GM03348 (cell line): ENCODE data around the gene HDHD5.

ENCODE experiments used
- DNase-seq: peaks from one replicate; pipeline ENCODE4 v3.0.0; 2012; ENCODE audit warnings: low spot score

Gene HDHD5

DNA sequence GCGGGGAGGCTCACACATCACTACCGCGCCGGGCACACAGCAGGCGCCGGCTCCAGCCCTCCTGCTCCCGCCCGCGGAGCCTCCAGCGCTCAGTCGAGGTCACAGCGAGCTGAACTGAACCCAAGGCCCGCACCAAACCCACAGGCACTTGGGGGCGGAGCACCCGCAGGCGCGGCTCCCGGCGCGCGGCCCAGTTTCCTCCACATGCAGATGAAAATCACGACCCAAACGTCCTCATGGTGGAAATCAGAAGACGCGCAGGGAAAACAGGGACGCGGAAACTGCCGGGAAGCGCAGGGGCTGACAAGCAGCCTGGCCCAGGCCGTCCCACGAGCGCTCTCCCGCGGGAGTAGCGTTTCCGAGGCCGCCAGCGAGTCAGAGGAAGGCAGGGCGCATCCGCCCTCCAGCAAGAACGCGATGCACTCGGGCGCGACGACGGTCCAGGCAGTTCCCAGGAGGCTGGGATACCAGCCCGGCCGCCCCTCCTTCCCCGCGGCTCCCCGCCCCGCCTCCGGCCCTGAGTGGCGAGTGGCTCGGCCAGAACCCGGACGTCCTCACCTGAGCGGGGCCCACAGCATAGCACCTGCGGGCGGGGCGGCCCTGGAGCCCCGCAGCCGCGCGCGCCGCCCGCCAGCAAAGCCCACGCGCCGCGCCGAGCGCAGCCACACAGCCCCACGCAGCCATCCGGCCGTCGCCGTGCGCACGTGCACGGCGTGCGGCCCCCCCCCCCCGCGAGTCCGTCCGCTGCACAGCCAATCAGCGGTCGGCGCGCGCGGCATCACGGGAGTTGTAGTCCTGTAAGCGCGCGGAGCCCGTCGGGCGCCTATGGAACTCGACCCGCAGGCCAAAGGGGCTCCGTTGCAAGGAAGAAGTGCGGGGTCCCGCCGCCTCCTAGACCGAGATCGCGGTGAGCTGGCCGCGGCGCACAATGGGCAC, at the start of gene HDHD5:
Gene HDHD5 (minus strand): TSS at position 710 of the 936 bp plus-strand sequence. CDS start 26 bp downstream, at position 684.
- DNase-seq = peak; percentile 99

DNA sequence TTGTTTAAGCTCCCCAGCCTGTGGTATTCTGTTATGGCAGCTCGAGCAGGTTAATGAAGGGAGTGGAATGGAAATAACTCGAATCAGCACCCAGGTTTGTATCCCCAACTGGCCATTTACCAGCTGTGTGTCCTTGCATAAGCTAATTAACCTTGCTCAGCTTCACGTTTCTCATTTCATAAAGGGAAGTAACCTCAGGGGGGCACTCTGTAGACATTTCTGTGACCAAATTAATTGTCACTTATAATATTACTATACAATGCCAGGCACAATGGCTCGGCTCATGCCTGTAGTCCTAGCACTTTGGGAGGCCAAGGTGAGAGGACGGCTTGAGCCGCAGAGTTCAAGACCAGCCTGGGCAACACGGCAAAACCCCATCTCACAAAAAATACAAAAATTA, 46.4 kb upstream of the HDHD5 start:
- no peak for DNase-seq

DNA sequence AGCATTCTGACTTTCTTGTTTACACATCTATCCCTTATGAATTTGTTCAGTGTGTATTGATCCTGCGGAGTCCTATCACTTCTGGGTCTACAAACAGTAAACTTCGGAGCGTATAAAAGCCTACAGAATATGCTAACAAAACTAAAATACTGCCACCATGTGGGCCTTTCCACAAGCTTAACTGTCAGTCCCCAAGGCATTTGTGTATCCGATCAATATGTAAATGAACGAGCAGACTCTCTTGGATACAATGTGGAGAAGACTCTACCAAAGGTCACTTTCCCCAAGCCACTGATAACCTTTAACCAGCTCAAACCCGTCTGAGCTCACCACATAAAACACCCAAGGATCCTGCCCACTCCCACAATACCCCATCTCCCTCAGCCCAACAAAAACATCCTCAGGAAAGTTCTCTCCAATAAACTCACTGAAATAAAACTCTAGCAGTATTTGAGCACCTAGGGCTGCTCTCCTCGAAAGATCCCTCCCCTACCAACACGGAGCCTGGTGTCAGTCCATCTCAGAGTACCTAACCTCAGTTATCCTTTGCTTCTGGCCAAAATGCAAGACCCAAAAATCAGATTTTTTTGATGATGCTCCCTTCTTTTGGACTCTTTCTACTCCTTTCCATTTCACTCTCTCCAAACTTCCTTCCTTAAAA, 42.3 kb upstream of the HDHD5 start:
- DNase-seq = no peak

DNA sequence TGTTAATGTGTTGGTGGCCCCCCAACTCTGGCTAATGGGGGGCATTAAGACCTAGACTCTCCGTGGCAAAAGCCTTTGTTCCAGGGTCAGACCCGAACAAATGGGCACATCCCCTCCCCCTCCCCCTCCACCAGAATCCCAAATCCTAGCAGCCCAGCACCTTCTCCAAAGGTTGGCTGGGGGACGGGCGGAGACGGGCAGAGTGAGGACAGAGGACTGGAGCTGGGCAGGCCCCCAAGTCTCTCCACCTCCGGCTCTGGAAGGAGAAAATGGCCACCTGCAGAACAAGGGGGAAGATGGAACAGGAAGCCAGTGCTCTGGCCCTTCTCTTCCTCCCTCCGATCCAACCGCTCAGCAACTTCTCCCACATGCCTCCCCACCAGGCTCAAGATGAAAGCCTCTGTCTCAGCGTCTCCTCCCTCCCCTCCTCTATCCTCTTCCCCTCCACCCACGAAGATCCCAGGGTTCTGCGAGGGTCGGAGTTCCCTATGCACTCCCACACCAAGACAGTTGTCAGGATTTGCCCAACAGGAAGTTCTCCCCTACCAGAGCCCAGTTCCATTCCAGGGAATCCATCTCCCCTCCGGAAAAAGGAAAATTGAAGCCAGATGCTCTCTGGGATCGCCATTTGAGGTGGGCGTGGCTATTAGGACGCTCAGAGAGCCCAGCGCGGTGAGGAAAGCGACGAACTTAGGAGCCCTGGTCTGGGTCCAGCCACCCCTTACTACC, 40.1 kb upstream of the HDHD5 start:
- DNase-seq = peak; percentile 81

DNA sequence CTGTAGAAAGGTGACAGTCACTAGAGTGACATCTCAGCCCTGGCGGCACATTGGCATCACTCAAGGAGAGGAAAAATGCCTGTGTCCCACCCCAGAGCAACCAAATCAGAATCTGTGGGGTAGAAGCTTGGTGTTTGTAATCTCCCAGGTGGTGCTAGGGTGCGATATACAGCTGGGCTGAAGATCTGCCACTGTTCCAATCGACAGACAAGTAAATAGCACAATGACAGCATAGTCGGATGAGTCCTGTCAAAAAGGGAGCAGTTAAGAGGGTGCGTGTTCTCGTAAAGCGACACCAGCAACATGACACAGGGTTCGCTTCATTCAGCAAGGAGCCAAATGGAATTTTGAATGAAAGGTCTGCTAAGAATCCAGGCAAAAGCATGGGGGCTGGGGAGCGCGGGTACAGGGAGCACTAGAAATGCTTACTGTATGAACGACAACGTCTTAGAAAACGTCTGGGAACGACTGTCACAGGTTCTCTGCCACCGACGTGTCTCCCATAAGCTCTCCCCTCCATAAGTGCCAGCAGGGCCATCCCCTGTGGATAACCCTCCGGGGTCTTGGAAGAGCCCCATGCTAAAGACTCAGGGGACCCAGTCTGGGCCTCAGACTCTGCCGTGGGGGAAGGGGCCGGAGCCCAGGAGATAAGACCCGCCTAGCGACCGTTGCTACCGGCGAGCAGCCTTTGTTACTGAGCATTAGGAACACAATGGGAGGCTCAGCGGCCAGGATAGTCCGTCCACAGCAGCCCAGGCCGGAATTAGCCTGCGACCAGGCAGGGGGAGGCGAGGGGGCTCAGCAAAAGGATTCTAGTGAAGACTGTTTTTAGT, 39.3 kb upstream of the HDHD5 start:
- no peak for DNase-seq

DNA sequence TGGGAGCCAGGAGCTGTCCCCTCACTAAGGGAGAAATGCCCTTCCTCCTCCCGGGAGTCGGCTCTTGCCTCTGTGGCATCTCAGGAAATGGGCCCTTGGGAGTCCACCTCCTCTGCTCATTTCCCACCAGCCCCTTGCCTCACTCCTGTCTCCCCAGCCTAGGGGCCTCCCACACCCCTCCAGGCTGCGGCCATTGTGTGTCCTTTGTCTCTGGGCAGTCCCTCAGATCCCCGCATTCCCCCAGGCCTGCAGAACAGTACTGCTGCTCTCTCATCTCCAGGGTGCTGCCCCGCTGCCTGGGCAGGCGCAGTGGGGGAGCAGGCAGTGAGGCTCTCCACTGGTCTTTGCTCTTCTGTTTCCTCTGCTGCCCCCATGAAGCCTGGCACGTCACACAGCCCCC, 35.1 kb upstream of the HDHD5 start:
- no peak for DNase-seq

DNA sequence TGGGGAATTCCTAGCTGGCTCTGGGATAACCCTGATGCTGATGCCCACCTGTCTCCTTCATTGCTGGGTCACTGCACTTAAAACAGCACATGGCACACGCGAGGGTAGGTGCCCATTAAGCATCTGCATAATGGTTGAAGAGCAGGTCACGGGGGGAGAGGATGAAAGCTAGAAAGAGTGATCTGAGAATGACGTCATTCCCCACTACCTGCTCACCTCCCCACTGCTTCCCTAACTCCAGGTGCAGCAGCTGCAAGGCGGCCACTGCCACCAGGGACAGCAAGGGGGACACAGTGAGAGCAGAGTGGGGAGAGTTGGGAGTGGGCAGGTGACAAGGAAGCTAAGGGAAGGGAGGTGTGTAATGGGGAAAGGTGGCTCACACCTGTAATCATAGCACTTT, 33.1 kb upstream of the HDHD5 start:
- no peak for DNase-seq

DNA sequence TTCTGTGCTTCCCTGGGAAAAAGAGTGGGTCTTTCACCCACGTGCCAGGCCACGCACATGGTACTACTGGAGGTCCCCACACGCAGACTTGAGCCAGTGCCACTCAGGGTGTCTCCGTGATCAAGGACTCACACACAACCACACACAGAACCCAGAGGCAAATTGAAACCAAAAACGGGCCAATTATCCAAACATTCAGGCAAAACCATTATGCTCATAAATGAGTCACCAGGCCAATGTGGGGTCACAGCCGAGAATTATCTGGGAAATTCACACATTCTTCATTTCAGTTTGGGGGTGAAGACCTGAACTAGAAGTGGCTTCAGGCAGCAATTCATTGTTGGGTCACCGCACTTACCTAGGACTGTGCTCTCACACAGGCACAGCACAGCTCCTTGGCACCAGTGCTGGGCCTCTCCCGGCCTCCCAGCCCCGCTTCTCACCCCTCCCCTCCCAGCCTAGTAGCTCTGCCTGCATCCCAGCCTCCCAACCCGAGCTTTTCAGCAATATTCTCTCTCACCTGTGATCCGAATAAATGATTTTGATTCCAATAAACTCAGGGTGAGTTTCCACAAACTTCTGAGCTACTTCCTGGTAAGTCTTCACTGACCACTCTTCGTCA, 32.2 kb upstream of the HDHD5 start:
- peak; percentile 68 for DNase-seq

DNA sequence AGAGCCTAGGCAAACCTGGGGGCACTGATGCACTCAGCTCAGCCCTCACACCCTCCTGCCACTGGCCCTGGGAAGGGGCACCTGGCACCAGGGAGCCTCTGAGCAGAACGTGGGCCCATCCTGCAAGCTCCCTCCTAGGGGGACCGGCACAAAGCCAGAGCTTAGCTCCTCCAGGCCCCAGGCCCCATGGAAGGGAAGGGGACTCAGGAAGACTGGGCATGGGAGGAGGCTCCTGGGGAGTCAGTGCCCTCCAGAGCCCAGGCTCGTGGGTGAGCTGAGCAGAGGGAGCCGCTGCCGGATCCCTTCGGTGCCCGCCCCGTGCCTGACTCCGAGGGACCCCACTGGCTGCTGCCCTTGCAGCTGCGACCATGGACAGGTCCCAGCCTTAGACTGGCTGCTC, 31.6 kb upstream of the HDHD5 start:
- DNase-seq = no peak

DNA sequence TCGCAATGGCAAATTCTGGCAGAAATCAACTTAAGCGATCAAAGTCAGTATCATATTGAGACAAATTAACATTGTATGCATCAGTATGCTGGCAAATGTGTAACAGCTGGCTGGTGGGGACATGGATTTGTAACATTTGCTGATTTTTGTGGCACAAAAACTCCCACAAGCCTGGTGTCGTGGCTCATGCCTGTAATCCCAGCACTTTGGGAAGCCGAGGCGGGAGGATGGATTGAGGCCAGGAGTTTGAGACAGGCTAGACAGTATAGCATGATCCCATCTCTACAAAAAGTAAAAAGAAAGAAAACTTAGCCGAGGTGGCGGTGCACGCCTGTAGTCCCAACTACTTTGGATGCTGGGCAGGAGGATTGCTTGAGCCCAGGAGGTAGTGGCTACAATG, 17.6 kb upstream of the HDHD5 start:
- DNase-seq = no peak

DNA sequence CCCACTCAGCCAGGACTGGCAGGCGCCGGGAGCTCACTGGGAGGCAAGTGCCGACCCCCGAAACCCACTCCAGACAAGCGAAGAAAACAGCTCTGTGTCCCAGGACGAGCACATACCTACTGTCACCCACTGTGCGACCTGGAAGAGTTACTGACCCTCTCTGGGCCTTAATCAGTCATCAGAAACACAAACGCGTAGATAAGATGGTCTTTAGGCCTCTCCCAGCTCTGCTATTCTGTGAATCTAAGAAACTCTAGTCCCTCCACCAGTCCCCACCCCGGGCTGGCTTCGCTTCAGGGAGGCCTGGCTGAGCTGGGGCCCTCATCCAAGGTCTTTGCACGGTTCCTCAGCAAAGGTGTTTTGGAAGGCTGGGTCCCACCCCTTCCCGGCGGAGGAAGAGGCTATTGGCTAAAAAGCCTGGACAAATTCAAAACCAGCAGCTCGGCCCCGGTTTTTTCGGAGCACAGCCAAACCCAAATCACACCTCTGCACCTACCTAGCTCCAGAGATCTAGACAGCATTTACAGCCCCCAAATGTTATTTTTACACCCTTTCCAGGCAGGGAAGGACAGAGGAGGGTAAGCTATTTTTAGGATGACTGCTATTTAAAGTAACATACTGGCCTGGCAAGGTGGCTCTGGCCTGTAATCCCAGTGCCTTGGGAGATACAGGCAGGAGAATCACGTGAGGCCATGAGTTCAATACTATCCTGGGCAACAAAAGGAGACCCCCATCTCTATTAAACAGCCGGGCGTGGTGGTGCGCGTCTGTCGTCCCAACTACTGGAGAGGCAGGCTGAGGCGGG, 13.2 kb upstream of the HDHD5 start:
- DNase-seq = no peak

DNA sequence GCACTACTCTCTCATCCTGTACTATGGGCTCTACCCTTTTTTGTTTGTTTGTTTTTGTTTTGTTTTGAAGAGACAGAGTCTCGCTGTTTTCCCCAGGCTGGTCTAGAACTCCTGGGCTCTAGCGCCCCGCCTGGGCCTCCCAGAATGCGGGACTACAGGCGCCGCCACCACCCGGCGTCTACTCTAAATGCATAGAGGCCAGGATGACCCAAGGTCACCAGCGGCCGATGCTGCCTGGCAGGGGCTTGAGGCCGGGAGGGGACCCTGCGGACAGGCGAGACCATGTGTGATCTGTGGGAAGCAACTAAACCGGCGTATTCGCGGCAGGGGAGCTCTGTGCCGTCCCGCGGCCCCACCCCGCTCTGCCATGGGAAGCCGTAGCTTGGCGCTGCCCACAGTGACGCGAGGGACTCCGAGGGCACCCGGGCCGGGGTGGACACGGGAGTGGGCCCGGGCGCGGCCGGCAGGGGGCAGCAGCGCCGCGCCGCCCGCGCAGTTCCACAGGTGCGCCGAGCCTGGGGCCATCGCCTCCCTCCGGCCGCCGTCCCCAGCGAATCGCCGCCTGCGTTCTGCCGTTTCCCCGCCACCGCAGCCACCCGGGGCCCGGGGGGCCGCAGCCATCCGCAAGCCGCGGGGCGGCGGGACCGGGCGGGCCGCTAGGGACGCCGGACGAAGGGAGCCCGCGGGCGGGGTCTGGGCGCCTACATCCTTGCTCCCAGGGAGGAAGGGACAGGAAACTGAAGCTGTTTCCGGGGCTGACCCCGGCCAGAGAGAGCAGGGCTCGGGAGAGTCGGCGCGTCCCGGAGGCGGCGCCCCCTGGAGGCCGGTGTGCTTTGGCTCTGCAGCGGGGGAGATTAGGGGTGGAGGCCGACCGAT, 12.3 kb upstream of the HDHD5 start:
- peak; percentile 98 for DNase-seq

DNA sequence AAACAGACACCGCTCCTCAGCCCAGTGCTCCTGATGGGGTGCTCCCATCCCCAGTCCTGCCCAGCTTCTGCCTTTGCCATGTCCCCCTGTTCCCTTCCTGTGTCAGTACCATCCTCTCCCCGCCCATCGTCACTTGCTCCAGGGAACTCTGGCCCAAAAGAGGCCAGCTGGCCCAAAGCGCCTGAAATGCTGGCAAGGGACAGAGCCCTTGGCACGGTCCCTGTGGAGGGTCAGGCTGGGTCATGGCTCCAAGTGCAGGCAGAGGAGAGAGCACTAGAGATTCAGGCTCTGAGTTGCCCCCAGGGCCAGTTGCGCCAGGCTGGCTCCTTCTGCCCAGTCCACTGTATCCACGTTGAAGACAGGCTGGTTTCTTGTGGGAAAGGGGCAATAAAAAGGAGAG, 8.4 kb upstream of the HDHD5 start:
- DNase-seq = no peak

DNA sequence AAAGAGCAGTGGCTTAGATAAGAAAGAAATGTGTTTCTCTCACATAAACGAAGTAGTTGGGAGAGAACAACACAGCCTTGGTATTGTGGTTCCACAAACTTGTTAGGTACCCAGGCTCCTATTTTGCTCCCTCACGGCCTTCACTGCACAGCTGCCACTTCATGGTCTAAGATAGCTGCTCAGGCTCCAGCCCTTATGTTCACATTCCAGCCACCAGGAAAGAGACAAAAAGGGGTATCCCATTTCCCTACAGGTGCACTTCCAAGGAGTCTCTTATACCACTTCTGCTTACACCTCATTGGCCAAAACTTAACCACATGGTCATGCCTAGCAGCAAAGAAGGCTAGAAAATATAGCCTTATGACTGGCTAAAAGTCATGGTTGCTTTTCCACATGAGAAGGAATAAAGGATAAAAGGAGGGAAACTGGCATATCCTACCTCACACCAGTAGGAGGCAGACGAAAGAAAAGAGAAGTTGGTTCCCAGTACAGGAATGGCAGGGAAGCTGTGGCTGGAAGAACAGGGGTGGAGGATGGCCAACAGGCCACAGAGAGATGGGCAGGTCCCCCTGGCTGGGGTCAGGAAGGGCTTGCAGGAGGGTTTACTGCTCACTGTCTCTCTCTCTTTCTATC, 5.4 kb upstream of the HDHD5 start:
- no peak for DNase-seq

DNA sequence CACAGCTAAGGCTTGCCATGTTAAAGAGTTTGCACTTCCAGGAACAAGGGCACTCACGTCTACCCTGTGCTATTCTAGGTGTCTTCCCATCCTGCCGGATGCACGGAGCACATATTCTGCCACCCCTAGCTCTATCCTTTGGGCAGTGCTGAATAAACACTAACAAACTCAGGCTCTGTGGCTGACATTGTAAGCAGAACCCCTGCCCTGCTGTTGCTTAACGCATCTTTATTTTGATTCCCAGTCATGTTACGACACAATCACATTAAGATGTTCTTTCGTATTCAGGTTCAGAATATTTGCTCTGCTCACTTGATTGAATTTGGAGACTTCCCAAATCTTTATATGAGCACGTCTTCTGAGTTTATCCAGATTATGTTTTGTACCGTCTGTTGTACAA, 3.7 kb upstream of the HDHD5 start:
- DNase-seq = no peak

DNA sequence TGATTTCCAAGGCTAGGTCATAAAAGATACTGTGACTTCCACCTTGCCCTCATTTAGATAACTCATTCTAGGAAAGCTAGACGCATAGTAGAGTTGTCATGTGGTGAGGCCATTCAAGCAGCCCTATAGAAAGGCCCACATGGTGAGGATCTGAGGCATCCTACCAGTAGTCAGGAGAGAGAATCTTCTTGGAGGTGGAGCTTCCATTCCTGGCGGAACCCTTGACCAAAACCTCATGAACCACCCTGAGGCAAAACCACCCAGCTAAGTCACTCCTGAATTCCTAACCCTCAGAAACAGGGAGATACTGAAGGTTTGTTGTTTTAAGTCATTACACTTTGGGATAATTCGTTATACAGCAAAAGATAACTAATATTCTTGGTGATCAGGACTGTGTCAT, 2.9 kb upstream of the HDHD5 start:
- DNase-seq = no peak

DNA sequence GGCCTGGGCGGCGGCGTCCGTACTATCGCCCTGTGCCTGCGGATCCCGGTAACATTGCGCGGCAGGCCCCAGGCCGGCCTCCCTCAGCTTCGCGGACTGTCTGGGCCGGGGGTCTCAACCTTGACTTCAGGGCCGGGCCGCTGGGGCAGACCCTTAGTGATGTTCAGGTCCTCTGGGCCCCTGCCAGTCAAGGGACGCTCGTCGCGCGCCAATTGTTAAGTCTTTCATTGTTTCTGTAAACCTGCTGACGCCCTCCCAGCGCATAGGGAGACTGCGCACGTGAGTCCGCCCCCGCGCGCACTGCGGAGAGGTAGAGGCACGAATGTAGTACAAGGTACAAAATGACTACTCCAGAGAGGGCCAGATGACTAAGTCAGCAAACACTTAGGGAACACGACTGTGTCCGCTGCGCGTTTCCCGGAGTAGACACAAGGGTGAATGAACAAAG, 451 bp upstream of the HDHD5 start:
- DNase-seq = peak; percentile 50

DNA sequence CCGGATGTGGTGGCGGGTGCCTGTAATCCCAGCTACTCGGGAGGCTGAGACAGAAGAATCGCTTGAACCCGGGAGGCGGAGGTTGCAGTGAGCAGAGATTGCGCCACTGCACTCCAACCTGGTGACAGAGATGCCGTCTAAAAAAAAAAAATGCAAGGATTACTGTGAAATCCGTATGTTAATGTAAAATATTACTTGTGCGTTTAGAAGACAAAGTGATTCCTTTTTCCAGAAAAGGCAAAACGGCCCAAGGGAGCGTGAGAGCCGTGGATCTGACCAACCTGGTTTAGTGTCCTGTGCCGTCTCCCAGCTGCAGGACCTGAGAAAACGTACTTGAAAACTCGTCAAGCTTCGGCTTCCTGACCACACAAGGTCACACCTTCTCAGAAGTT, 905 bp downstream of the HDHD5 start:
- no peak for DNase-seq

DNA sequence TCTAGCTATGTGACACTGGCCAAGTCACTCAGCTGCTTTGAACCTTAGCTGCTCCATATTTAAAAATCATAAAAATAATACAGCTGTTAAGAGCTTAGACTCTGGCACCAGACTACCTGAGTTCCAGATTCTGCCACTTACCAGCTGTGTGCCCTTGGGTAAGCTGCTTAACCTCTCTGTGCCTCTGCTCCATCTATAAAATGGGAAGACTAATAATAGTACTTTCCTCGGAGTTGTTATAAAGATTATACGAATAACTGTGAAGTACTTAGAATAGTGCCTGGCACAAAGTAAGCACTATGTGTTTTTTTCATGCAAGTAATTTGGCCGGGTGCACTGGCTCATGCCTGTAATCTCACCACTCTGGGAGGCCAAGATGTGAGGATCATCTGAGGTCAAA, 1.4 kb downstream of the HDHD5 start:
- no peak for DNase-seq
